Posterior cingulate gyrus (tissue), 11 donors: ENCODE measurements around the gene CCDC87.
"Not testable (repeated sequence)": the region's sequence is repeated elsewhere in the genome, so short reads cannot be mapped to it uniquely, and the experiment has no call there.

ENCODE experiments used
- DNase-seq, 10 donors: peaks; one replicate each; pipeline versions ENCODE4 v3.0.0 to v3.0.0-alpha.2; 2020 to 2021; ENCODE audit warnings: mixed read lengths in 3 of 10
- intact Hi-C: fragments of 100-400 bp; cut with DNase I; formaldehyde crosslinking; loops from one replicate; pipeline ENCODE4 v1.15.1; 2023

The CCDC87 gene

GRCh38 chr11:66592457-66593302, at the start of gene CCDC87, which contains the start of gene CCS:
TSS of gene CCDC87 (minus strand) at chr11:66593063. CDS start at chr11:66593015, 48 bp downstream.
TSS of gene CCS (plus strand) at chr11:66593185. CDS start at chr11:66593262, 77 bp downstream.
- DNase-seq = peak; percentile 92 to 99 (median 98)
- intact Hi-C loops = loop anchor here (2.0 kb wide), 2 partner anchors 24 to 46 kb away; partner anchors contain the start of genes RBM14 and RBM4

GRCh38 chr11:66641834-66642233, 49.0 kb upstream of the CCDC87 start:
- intact Hi-C loops = no loop called here

DNA sequence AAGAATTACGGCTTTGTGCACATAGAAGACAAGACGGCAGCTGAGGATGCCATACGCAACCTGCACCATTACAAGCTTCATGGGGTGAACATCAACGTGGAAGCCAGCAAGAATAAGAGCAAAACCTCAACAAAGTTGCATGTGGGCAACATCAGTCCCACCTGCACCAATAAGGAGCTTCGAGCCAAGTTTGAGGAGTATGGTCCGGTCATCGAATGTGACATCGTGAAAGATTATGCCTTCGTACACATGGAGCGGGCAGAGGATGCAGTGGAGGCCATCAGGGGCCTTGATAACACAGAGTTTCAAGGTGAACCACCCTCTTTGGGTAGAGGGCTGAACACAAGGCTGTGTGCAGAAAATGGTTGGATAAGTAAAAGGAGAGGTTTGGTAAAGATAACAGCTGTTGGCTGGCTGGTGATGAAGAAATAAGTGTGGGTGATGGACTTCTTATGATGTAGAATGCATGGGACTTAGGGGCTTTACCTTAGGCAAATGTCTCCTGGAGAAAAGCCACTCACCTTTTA, 47.0 kb upstream of the CCDC87 start:
- intact Hi-C loops = loop anchor here (2.0 kb wide), 1 partner anchor 47 kb away; the partner anchor contains the start of genes CCDC87 and CCS

More at GRCh38 chr11:66641834-66642233, 49.0 kb upstream of the CCDC87 start:
- DNase-seq = no peak

DNA sequence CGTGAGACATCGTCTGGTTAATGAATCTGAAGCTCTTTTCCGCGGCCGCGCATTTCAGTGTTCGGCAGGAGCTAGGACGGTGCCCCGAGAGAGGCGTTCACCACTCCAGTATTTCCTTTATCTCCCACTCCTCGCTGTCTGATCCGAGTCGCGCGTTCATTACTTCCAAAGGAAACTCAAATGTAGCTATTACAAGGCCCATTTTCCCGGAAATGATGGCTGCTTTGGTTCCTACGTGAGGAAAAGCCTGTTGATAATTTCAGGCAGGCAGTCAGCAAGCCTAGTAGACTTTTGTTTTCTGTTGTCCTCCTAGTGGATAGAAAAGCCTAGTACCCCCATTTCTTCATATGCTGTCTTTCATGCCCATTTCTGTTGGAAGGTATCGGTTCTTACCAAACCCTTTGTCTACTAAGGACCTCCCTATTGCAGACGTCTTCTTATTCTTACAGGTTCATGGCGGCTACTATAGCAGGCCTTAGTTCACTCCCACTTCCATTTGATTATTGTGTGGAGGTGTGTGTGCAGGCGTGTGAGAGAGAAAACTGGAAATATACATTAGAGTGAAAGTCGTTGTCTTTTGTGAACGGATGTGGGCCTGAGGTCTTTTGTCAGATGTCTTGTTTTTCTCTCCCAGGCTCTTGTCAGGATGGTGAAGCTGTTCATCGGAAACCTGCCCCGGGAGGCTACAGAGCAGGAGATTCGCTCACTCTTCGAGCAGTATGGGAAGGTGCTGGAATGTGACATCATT, 46.4 kb upstream of the CCDC87 start:
- intact Hi-C loops = loop anchor here (2.0 kb wide), 1 partner anchor 46 kb away; the partner anchor contains the start of genes CCDC87 and CCS
- peak in 2 of 10 donors; percentile 36 to 58 for DNase-seq

More for the DNA sequence above, 47.0 kb upstream of the CCDC87 start:
- not testable (repeated sequence) for DNase-seq

DNA sequence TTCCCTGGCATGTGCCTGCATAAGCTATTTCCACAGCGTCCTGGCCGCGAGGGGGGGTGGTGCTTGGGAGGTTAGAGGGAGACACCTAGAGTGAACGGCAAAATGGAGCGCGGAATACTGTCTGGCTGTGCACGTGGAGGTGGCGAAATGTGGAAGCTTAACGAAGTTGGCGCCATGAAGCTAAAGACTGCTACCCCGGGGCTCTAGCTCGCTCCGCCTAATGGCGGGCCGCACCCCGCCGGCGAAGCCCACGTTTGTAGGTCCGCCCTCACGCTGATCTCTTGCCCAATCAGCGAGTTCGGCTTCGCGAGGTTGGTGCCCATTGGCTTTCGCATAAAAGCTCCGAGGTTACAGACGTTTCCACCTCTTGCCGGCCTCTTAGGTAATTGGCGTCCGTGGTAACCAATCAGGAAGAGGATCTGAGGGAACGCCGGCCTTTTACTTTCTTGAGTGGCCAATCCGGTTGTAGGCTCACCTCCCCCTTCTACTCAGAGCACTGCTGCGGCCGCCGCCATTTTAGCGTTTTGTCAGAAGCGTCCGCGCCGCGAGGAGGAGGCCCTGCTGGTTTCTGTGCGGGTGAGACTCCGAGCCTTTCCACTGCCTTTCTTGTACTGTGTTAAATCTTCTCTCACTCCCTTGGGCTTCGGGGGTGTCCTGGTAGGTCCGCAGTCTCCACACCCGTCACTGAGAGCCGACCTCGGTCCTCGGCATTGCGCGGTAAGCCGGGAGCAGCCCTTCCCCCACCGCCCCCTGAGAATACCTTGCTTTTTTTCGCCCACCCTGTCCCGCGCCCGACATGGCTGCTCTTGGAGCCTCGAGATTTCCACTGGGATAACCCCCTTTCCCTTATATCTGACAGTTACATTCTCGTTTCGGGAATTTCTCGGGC, 45.6 kb upstream of the CCDC87 start, which contains the start of gene RBM4:
RBM4 (plus strand) TSS at position 527 of the 889 bp plus-strand sequence. CDS start 1,009 bp downstream, outside the sequence.
- intact Hi-C loops = loop anchor here (1.0 to 2.0 kb wide), 3 partner anchors 22 to 46 kb away; partner anchors contain the start of genes CCDC87, CCS, RBM14 and RBM4B

GRCh38 chr11:66637557-66638176, 44.8 kb upstream of the CCDC87 start:
- intact Hi-C loops = loop anchor here (1.0 to 2.0 kb wide), 3 partner anchors 21 to 45 kb away; partner anchors contain the start of genes CCDC87, CCS, RBM14 and RBM4B
- DNase-seq = no peak

More for the DNA sequence above, 45.6 kb upstream of the CCDC87 start, which contains the start of gene RBM4:
- DNase-seq = peak; percentile 97 to 100 (median 99)

DNA sequence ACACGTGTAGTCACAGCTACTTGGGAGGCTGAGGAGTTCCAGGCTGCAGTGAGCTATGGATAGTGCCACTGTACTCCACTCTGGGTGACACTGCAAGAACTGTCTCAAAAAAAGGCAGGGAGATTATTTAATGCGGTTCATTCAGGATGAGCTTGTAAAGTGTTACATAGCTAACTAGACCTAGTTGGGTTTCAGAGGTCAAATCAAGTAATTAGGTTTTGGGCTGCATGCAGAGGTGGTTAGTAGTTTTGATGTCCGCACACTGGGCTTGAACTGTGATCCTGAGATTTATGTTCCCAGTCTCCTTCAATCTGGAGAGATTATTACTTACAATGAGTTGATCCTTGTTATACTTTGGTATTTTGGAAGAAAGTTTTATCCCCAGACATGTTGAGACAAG, 43.5 kb upstream of the CCDC87 start:
- intact Hi-C loops = no loop called here
- DNase-seq = no peak

DNA sequence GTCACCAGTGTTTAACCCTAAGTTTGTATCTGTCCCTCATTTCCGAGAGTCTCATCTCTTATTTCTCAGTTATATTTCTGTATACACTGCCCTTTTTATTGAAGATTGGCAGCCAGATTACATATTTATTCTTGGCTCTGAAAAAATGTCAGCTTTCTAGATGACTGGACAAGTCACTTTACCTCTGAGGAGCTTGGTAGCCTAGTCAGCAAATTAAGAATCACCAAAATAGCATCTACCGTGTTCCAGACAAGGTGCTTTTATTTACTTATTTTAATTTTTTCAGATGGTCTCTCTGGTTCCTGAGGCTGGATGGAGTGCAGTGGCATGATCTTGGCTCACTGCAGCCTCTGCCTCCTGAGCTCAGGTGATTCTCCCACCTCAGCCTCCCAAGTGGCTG, 40.1 kb upstream of the CCDC87 start:
- DNase-seq = no peak
- intact Hi-C loops = no loop called here

DNA sequence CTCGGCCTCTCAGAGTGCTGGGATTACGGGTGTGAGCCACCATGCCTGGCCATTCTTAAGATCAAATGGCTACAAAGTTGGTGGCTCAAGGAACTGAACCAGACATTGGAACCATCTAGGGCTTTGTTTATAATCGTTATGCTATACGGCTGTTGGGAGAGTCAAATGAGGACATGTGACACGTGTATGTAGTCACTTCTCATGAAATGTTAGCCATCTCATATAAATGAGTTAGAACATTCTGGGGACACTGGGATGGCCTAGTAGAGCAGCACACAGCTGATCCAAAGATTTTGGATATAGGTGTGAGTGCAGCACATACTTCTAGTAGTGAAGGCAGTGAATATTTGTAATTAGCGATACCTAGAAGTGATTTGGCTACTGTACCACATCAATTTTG, 39.0 kb upstream of the CCDC87 start:
- intact Hi-C loops = no loop called here
- no peak for DNase-seq

- intact Hi-C loops = no loop called here
- no peak for DNase-seq
Observed at GRCh38 chr11:66629356-66629755, 36.5 kb upstream of the CCDC87 start.

GRCh38 chr11:66628061-66628603, 35.3 kb upstream of the CCDC87 start:
- DNase-seq = no peak
- intact Hi-C loops = no loop called here

- intact Hi-C loops = no loop called here
- DNase-seq = peak in 1 of 10 donors; percentile 32
Observed at GRCh38 chr11:66626926-66627325, 34.1 kb upstream of the CCDC87 start.

- intact Hi-C loops = no loop called here
- peak in 1 of 10 donors; percentile 59 for DNase-seq
Observed at GRCh38 chr11:66626382-66626781, 33.5 kb upstream of the CCDC87 start.

DNA sequence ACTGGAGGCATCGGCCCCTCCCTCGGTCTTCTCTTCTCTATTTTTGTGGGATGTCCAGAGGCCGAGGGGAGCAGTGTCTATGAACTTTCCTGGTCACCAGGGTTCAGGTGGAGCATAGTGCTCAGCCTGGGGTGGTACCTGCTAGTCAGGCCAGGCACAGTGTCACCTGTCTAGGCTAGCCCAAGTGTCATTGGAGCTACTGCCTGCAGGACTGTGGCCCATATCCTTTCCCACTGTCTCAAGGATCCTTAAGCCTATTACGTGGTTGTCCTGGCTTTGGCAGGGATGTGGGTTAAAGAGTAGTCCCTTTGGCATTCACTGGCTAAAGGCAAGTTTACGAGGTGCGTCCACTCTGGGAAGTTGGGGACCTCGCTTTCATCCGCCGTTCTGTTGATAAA, 32.9 kb upstream of the CCDC87 start:
- DNase-seq = no peak

DNA sequence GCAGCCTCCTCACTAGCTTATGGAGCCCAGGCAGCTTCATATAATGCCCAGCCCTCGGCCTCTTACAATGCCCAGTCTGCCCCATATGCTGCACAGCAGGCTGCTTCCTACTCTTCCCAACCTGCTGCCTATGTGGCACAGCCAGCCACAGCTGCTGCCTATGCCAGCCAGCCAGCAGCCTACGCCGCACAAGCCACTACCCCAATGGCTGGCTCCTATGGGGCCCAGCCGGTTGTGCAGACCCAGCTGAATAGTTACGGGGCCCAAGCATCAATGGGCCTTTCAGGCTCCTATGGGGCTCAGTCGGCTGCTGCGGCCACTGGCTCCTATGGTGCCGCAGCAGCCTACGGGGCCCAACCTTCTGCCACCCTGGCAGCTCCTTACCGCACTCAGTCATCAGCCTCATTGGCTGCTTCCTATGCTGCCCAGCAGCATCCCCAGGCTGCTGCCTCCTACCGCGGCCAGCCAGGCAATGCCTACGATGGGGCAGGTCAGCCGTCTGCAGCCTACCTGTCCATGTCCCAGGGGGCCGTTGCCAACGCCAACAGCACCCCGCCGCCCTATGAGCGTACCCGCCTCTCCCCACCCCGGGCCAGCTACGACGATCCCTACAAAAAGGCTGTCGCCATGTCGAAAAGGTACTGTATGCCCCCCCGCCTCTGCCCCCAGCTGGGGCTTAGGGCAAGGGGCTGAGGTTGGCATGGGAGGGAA, 32.3 kb upstream of the CCDC87 start:
- intact Hi-C loops = no loop called here
- DNase-seq = peak in 2 of 10 donors; percentile 60 to 79

More for the DNA sequence above, 32.9 kb upstream of the CCDC87 start:
- intact Hi-C loops = no loop called here

DNA sequence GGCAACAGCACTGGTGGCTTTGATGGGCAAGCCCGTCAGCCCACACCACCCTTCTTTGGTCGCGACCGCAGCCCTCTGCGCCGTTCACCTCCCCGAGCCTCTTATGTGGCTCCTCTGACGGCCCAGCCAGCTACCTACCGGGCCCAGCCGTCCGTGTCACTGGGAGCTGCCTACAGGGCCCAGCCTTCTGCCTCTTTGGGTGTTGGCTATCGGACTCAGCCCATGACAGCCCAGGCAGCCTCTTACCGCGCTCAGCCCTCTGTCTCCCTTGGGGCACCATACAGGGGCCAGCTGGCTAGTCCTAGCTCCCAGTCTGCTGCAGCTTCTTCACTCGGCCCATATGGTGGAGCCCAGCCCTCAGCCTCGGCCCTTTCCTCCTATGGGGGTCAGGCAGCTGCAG, 31.6 kb upstream of the CCDC87 start:
- intact Hi-C loops = no loop called here
- peak in 1 of 10 donors; percentile 42 for DNase-seq

DNA sequence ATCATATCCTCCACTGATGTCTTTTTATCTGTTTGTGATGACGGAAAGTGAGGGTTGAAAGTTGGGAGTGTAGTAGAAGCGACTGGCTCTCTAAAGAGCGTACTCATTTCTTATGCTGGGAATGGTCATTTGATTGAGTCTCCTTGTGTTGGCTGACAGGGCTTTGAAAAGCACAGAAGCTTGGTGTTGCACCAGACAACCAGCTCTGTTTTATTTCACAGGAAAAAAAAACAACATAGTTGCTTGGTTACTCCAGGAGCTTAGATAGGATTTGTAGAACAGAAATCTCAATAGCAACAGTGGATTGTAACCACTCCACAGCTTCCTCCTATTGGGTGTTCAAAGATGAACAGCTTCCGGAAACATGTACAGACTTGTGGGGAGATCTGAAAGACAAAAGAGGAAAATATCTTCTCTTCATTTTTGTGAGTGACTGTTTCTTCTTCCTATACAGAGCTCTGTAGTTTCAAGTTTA, 26.3 kb upstream of the CCDC87 start:
- intact Hi-C loops = no loop called here
- DNase-seq = no peak
